ENCODE results near the gene ATP2A1.
"Not testable (repeated sequence)": the region's sequence is repeated elsewhere in the genome, so short reads cannot be mapped to it uniquely, and the experiment has no call there.

Gene ATP2A1

DNA sequence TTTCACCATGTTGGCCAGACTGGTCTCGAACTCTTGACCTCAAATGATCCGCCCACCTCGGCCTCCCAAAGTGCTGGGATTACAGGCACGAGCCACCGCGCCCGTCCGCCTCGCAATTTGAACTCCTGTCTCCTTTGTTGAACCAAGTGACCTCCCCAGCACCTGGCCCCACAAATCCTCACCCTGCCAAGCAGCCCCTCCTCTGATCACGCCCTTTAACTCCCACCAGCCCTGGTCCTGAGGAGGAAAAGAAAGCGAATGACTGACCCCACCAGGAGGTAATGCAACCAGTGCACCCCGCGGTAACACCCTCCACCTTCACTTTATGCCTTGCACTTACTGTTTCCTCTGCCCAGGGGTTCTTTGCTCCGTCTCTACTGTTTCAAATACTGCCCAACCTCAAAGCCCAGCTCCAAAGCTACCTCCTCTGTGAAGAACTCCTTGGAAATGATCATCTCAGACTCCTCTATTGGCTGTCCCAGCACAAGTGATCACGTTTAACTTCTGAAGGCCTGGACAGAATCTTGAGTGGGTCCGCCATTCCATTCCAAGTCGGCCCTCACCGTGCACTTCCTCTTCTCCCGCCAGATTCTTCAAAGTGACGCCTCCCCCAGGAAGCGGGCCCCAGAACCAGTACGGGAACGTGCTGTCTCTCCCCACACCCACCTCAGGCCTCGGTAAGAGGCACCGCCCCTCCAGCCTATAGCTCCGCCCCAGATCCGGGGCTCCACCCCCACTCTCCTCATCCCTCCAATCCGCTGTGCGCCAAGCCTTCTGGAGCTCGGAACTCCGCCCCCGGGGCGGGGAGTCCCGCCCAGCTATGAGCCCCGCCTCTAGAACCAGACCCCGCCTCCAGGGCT, 57.9 kb downstream of the ATP2A1 start:
- peak; percentile 92 for DNase-seq (ENCODE audit: low spot score)

DNA sequence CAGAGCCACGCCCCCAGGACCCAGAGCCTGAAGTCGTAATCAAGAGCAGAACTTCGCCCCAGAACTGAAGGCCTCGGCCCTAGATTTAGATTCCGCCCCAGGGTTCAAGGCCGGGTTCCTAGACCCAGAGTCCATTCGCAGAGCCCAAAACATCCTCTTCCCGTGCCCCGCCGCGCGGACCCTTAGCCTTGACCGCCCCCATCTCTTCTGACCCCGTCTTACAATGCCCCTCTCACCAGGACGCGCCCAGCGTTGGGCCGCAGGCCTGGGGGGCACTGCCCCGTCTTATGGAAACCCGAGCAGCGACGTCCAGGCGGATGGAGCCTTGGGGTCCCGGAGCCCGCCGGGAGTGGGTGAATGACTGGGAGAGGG, 58.5 kb downstream of the ATP2A1 start:
- no peak for DNase-seq (ENCODE audit: low spot score)

DNA sequence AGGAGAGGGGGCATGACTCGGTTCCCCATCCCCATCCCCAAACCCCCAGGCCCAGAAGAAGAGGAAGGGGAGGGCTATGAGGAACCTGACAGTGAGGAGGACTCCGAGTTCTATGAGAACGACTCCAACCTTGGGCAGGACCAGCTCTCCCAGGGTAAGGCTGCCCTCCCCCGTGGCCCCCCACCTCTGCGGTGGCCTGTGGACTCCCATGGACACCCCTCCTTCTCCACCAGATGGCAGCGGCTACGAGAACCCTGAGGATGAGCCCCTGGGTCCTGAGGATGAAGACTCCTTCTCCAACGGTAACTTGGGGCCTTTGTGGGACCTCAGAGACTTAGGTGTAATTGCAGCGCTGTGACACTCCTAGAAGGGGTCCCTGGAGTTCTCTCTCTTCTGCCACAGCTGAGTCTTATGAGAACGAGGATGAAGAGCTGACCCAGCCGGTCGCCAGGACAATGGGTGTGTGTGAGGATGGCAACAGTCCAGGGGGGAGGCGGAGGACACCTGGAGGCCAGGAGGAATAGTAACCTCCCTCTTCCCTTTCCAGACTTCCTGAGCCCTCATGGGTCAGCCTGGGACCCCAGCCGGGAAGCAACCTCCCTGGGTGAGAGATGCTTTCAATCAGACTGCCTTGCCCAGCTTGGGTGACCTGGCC, 59.1 kb downstream of the ATP2A1 start:
- DNase-seq (ENCODE audit: low spot score), result no peak

DNA sequence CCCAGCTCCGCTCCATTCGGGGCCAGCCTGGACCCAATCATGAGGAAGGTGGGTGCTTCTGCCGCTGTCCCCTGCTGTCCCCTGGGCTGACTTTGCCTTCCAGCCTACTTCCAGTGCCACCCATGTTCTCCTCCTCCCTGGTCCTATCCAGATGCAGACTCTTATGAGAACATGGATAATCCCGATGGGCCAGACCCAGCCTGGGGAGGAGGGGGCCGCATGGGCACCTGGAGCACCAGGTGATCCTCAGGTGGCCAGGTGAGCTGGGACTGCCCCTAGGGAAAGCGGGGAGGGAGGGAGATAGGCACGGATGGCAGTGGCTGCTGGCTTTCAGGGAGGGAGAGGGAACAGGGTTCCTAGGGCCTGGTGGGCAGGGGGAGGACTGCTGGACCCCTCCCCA, 60.4 kb downstream of the ATP2A1 start:
- DNase-seq (ENCODE audit: low spot score), result no peak

DNA sequence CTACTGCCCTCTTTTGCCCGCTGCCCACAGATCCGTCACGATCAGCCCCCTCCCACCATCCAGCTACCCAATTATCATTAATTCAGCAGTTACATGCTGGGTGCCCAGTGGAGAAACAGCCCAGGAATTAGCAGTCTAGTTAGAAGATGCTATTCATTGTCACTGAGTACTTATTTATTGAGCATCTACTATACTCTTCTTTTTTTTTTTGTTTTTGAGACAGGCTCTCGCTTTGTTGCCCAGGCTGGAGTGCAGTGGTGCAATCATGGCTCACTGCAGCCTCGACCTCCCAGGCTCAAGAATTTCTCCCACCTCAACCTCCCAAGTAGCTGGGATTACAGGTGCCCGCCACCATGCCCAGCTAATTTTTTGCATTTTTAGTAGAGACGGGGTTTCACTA, 61.5 kb downstream of the ATP2A1 start:
- not testable (repeated sequence) for DNase-seq (ENCODE audit: low spot score)

DNA sequence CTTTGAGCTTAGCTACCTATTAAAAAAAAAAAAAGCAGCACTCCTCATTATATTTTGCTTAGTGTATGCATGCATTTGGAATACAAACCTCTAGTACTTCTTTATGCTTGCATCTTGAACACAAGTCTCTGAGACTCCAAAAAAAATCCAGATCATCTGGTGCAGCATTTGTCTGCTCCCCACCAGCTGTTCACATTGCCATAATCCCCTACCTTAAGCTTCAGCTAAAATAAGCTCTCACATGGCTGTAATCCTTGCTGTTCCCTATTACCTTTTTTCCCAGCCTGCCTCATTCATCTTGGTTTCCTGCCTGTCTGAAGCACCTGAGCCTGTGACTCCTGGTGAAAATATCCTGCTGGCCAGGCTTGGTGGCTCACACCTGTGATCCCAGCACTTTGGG, 65.0 kb downstream of the ATP2A1 start:
- DNase-seq (ENCODE audit: low spot score), result no peak

DNA sequence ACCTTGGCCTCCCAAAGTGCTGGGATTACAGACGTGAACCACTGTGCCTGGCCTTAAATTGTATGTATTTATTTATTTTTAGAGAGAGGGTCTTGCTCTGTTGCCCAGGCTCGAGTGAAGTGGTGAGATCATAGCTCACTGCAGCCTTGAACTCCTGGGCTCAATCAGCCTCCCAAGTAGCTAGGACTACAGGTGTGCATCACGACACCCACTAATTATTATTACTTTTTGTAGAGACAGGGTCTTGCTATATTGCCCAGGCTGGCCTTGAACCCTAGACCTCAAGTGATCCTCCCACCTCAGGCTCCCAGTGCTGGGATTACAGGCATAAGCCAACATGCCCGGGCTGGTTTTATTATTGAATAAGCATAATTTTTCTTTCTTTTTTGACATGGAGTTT, 68.4 kb downstream of the ATP2A1 start:
- DNase-seq (ENCODE audit: low spot score), result no peak

DNA sequence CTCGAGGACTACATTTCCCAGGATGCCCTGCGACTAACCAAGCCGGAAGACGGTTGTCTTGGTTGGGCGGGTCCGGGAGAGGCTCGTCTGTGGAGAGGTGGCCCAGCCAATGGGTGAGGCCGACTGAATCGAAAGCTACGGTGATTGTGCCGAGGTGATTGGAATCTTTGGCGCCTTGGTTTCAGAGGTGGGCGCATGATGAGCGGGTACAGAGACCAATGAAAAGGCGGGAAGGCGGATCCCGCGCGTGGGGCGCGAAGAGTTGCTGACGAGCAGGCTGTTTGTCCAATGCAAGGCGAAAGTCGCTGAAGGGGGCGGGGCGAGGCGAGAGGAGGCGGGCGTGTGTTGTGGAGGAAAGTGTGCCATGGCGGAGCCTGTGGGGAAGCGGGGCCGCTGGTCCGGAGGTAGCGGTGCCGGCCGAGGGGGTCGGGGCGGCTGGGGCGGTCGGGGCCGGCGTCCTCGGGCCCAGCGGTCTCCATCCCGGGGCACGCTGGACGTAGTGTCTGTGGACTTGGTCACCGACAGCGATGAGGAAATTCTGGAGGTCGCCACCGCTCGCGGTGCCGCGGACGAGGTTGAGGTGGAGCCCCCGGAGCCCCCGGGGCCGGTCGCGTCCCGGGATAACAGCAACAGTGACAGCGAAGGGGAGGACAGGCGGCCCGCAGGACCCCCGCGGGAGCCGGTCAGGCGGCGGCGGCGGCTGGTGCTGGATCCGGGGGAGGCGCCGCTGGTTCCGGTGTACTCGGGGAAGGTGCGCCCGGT, 72.5 kb downstream of the ATP2A1 start, which contains the start of gene NFATC2IP:
NFATC2IP (plus strand) TSS at position 290 of the 762 bp plus-strand sequence; CDS start at position 365, 75 bp downstream.
- DNase-seq (ENCODE audit: low spot score), result peak; percentile 99

DNA sequence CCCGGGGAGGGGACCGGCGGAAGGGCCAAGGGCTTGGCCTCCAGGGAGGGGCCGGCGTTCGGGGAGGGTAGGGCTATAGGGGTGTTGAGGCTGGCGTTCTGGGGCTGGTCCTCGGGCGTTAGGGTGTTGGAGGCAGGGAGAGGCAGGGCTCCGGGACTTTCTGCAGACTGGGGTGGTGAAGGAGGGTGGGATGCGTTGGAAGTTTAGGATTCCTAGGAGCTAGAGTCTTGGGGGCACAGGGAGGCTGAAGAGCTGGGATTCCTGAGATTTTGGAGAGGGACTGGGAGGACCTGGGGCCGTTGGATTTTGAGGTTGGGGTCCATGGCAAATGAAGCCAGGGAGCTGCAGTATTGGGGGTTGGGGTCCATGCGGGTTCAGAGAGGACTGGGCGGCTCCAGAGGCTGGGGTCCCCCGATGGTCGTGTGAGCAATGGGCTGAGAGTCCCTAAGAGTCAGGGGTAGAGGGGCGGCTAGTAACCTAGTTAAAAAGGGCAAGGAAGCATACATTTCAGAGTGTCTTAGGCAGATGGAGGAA, 73.2 kb downstream of the ATP2A1 start:
- DNase-seq (ENCODE audit: low spot score), result no peak

All from germinal center (tissue), 1 donor.